ENCODE data around the gene CDX1.

Gene CDX1

DNA sequence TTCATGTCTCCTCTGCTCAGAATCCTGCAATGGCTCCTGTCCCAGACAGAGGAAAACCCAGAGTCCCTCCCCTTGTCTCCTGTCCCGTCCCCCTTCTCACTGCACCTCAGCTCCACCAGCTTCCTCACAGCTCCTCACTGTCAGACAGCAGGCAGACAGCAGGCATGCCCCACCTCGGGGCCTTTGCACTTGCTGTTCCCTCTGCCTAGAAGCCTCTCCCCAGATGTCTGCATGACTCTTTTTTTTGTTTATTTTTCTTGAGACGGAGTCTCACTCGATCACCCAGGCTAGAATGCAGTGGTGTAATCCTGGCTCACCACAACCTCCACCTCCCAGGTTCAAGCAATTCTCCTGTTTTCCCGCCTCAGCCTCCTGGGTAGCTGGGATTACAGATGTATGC, 14.4 kb downstream of the CDX1 start:
- Histone ChIP-seq H3K36me3 (no peaks in the 10 kb centered on the region), H3K4me3 (ENCODE audit: low read depth, low read length) (no peak overlapping the region), H3K9me3 (ENCODE audit: severe bottlenecking) (no peaks in the 10 kb centered on the region), H3K27me3 (ENCODE audit: insufficient read depth, low read depth, severe bottlenecking) (no peaks in the 10 kb centered on the region), H3K27ac (peak overlapping the region; percentile 2; the same call in 1 of the 2 replicates)
- no peak for TF ChIP-seq CTCF (IDR thresholded peaks at IDR 0.05; ENCODE audit: low read depth, low read length)
- no peak for DNase-seq

DNA sequence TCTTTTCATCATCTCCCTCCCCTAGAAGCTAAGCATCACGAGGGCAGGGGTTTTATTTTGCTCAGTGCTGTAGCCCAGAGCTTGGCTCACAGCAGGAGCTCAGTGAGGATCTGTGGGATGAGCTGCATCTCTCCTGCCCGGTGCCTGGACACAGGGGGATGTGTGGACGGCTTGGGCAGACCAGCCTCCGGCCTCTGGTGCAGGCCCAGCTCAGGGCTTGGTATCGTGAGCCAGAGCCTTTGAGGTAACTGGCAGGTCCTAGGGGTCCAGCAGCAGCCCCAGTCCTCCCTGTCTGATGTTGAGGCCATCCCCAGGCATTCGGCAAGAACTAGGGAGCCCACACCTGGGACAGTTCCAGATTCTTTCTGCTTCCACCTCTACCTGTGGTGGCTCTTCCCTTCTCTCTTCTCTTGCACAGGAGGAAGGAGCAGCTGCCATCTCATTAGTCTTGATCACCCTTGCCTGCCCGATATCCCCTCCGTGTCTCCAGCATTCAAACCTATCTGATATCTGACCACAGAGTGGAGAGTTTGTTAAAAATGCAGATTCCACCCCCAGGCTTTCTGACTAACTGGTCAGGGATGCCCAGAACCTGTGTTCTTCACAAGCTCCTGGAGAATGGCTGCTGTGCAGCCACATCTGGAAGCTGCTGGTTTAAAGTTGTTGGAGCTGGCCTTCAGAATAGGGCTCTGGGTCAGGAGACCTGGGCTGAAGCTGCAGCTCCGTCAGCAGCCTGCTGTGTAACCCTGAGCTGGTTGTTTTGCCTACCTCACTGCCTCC, 15.4 kb downstream of the CDX1 start:
- DNase-seq: no peak
- Histone ChIP-seq H3K36me3 (no peaks in the 10 kb centered on the region), H3K27ac (no peak overlapping the region), H3K27me3 (ENCODE audit: insufficient read depth, low read depth, severe bottlenecking) (no peaks in the 10 kb centered on the region), H3K9me3 (ENCODE audit: severe bottlenecking) (no peaks in the 10 kb centered on the region), H3K4me3 (ENCODE audit: low read depth, low read length) (no peak overlapping the region)
- TF ChIP-seq CTCF (IDR thresholded peaks at IDR 0.05; ENCODE audit: low read depth, low read length): no peak

GRCh38 chr5:150182774-150183173, 16.2 kb downstream of the CDX1 start:
- TF ChIP-seq CTCF (IDR thresholded peaks at IDR 0.05; ENCODE audit: low read depth, low read length): no peak
- DNase-seq: no peak
- no peak overlapping the region for H3K27ac ChIP-seq
- H3K27me3 ChIP-seq (ENCODE audit: insufficient read depth, low read depth, severe bottlenecking): no peaks in the 10 kb centered on the region
- no peak overlapping the region for H3K4me3 ChIP-seq (ENCODE audit: low read depth, low read length)
- H3K36me3 ChIP-seq: no peaks in the 10 kb centered on the region
- H3K9me3 ChIP-seq (ENCODE audit: severe bottlenecking): no peaks in the 10 kb centered on the region

DNA sequence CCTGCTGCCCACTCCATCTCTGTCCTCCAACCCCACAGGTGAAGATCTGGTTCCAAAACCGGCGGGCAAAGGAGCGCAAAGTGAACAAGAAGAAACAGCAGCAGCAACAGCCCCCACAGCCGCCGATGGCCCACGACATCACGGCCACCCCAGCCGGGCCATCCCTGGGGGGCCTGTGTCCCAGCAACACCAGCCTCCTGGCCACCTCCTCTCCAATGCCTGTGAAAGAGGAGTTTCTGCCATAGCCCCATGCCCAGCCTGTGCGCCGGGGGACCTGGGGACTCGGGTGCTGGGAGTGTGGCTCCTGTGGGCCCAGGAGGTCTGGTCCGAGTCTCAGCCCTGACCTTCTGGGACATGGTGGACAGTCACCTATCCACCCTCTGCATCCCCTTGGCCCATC, 16.9 kb downstream of the CDX1 start:
- H3K27ac ChIP-seq: no peak overlapping the region
- no peak for DNase-seq
- no peak for TF ChIP-seq CTCF (IDR thresholded peaks at IDR 0.05; ENCODE audit: low read depth, low read length)
- H3K4me3 ChIP-seq (ENCODE audit: low read depth, low read length): no peak overlapping the region
- H3K9me3 ChIP-seq (ENCODE audit: severe bottlenecking): no peaks in the 10 kb centered on the region
- H3K36me3 ChIP-seq: no peaks in the 10 kb centered on the region
- H3K27me3 ChIP-seq (ENCODE audit: insufficient read depth, low read depth, severe bottlenecking): no peaks in the 10 kb centered on the region

DNA sequence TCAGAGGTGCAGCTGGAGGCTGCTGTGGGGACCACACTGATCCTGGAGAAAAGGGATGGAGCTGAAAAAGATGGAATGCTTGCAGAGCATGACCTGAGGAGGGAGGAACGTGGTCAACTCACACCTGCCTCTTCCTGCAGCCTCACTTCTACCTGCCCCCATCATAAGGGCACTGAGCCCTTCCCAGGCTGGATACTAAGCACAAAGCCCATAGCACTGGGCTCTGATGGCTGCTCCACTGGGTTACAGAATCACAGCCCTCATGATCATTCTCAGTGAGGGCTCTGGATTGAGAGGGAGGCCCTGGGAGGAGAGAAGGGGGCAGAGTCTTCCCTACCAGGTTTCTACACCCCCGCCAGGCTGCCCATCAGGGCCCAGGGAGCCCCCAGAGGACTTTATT, 17.4 kb downstream of the CDX1 start:
- TF ChIP-seq CTCF (IDR thresholded peaks at IDR 0.05; ENCODE audit: low read depth, low read length): no peak
- H3K4me3 ChIP-seq (ENCODE audit: low read depth, low read length): no peak overlapping the region
- H3K36me3 ChIP-seq: no peaks in the 10 kb centered on the region
- no peak for DNase-seq
- H3K27ac ChIP-seq: no peak overlapping the region
- no peaks in the 10 kb centered on the region for H3K27me3 ChIP-seq (ENCODE audit: insufficient read depth, low read depth, severe bottlenecking)
- no peaks in the 10 kb centered on the region for H3K9me3 ChIP-seq (ENCODE audit: severe bottlenecking)

Measured in WERI-Rb-1 (cell line).